Measurements from ENCODE around the gene RHBDL2.

DNA sequence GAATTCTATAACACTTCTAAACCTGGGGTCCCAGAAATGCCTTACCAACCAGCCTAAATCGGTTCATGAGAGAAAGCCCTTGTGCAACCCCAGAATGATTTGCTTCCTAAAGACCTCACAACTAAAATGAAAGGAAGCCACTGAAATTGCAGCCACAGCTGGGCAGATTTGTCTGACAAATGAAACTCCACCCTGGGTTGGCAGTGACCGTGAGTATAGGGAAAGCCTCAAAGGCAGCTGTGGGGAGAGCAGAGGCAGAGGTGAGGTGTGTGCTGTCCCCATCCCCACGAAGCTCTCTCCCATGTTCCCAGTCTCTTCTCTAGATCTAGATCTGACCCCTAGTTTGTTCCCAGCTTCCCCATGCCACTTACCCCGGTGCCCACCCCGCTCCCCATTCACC, 23.1 kb downstream of the RHBDL2 start:
- TF ChIP-seq, protein P1, sequence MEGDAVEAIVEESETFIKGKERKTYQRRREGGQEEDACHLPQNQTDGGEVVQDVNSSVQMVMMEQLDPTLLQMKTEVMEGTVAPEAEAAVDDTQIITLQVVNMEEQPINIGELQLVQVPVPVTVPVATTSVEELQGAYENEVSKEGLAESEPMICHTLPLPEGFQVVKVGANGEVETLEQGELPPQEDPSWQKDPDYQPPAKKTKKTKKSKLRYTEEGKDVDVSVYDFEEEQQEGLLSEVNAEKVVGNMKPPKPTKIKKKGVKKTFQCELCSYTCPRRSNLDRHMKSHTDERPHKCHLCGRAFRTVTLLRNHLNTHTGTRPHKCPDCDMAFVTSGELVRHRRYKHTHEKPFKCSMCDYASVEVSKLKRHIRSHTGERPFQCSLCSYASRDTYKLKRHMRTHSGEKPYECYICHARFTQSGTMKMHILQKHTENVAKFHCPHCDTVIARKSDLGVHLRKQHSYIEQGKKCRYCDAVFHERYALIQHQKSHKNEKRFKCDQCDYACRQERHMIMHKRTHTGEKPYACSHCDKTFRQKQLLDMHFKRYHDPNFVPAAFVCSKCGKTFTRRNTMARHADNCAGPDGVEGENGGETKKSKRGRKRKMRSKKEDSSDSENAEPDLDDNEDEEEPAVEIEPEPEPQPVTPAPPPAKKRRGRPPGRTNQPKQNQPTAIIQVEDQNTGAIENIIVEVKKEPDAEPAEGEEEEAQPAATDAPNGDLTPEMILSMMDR (IDR thresholded peaks at IDR 0.05) = no peak
- TF ChIP-seq POLR2A (IDR thresholded peaks at IDR 0.05) = no peak
